NCI-H1930 (cell line): Measurements from ENCODE around the gene PCBP2.
A peak's percentile ranks its signal among the peaks of the same experiment; 100 is the strongest.
"Not testable (repeated sequence)": the region's sequence is repeated elsewhere in the genome, so short reads cannot be mapped to it uniquely, and the experiment has no call there.

Experiments used
- DNase-seq, 2 experiments: peaks; one replicate each; lab custom pipeline; 2025; lab: John Stamatoyannopoulos, UW

PCBP2 gene

GRCh38 chr12:53472056-53472582, 20.2 kb downstream of the PCBP2 start:
- DNase-seq = no peak

- no peak for DNase-seq
These were observed 22.2 kb downstream of the PCBP2 start for GRCh38 chr12:53474077-53474476.

- no peak for DNase-seq
These were observed 22.9 kb downstream of the PCBP2 start for GRCh38 chr12:53474819-53475218.

- peak in 1 of 2 experiments; percentile 15 for DNase-seq
These were observed 24.9 kb downstream of the PCBP2 start for GRCh38 chr12:53476769-53477209.

- DNase-seq = no peak
These were observed 27.0 kb downstream of the PCBP2 start for GRCh38 chr12:53478865-53479264.

GRCh38 chr12:53479331-53479730, 27.4 kb downstream of the PCBP2 start:
- DNase-seq = no peak

GRCh38 chr12:53480491-53481442, 28.9 kb downstream of the PCBP2 start:
- DNase-seq = no peak

GRCh38 chr12:53481458-53481857, 29.6 kb downstream of the PCBP2 start:
- not testable (repeated sequence) for DNase-seq

- no peak for DNase-seq
These were observed 30.2 kb downstream of the PCBP2 start for GRCh38 chr12:53481939-53482586.

GRCh38 chr12:53482626-53483168, 30.8 kb downstream of the PCBP2 start:
- no peak for DNase-seq

- no peak for DNase-seq
These were observed 31.5 kb downstream of the PCBP2 start for GRCh38 chr12:53483225-53483978.

GRCh38 chr12:53483979-53484377, 32.1 kb downstream of the PCBP2 start:
- DNase-seq = no peak

GRCh38 chr12:53484686-53485575, 33.0 kb downstream of the PCBP2 start:
- no peak for DNase-seq

- no peak for DNase-seq
These were observed 34.2 kb downstream of the PCBP2 start for GRCh38 chr12:53485955-53486735.

- DNase-seq = no peak
These were observed 35.0 kb downstream of the PCBP2 start for GRCh38 chr12:53486736-53487487.

- no peak for DNase-seq
These were observed 37.5 kb downstream of the PCBP2 start for GRCh38 chr12:53489242-53489864.

GRCh38 chr12:53492188-53492587, 40.3 kb downstream of the PCBP2 start:
- DNase-seq = no peak

GRCh38 chr12:53492830-53493609, 41.1 kb downstream of the PCBP2 start:
- peak; percentile 86 to 93 for DNase-seq
